ENCODE data around the gene POM121C. TPM values are rescaled to one million over a fixed set of nuclear protein-coding genes. Genes with fewer than 3 reads are reported as not detected.

The POM121C gene
- total and polyA plus RNA-seq, 2 of the 4 experiments (the other 2 are of a cell fraction): 6.1 to 18.3 TPM

DNA sequence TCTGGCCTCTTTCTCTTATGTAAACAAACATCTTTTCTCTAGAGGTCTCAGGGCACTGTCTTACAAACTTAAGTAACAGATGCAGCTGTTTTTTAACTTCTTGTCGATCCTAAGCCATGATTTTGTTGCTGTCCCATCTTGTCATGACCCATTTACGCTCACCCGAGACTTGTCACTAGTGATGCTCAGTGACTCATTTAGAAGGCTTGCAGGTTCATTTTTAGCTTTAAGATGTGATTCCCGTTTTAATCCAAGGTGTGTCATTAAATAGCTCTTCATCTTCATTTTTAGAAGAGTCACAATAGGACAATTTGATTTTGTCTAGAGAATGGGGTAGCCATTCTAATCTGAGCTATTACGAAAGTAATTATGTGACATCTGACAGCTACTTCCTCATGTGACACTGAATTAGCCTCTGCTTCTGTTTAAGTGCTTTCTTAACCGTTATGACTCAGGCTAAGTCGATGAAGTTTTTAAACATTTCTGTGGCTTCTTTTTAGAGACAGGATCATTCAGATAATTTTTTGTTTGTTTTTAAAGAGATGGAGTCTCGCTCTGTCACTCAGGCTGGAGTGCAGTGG is 48.7 kb upstream of the POM121C start:
- Histone ChIP-seq H3K36me3 (ENCODE audit: control insufficient read depth, insufficient read depth, low read length) (peaks cover 24% of the 10 kb centered on the region), H3K23ac (ENCODE audit: low read depth, low read length) (peak overlapping the region; percentile 14; the same call in 1 of the 2 replicates), H3K56ac (ENCODE audit: extremely low read depth, insufficient read depth, low read length) (no peak overlapping the region), H3K27me3 (ENCODE audit: control insufficient read depth, insufficient read depth, low read length) (peaks cover 6% of the 10 kb centered on the region; the same call in 1 of the 2 replicates), H2AK9ac (replicated peaks; ENCODE audit: low read depth, low read length, poor library complexity) (no peak overlapping the region), H4K5ac (ENCODE audit: low read depth, low read length) (no peak overlapping the region), H3K79me1 (ENCODE audit: low read depth in 1 of 2, low read length in 2 of 2) (peaks cover 2 to 8% of the 10 kb centered on the region in 2 experiments; a peak in 2 of 4 replicates), H2AK5ac (ENCODE audit: low read depth, low read length) (no peak overlapping the region), H2BK20ac (ENCODE audit: low read depth, low read length) (no peak overlapping the region), H3K4me1 (ENCODE audit: control insufficient read depth, insufficient read depth, low read length) (peaks cover 7% of the 10 kb centered on the region), H3K4ac (ENCODE audit: low read depth, low read length) (peak overlapping the region; percentile 30; the same call in 1 of the 2 replicates), H3K14ac (replicated peaks; ENCODE audit: low read depth, low read length) (no peak overlapping the region), H3K27ac (ENCODE audit: insufficient read depth, low read length) (no peak overlapping the region; the same call in 1 of the 2 replicates), H2AFZ (replicated peaks; ENCODE audit: low read length, poor library complexity) (no peak overlapping the region), H3K4me2 (ENCODE audit: low read depth, low read length) (peak overlapping the region; percentile 74; the same call in 1 of the 2 replicates), H3K18ac (ENCODE audit: low read depth, low read length) (peak overlapping the region; percentile 6; the same call in 1 of the 2 replicates), H3K9ac (ENCODE audit: low read depth, low read length) (no peak overlapping the region), H4K8ac (ENCODE audit: low read depth in 2 of 2, low read length in 2 of 2) (no peak overlapping the region), H2BK15ac (ENCODE audit: low read depth, low read length) (0 out of 3 replicates have a peak overlapping the region, but pooled peaks have one; percentile 6), H4K91ac (ENCODE audit: insufficient read depth, low read depth, low read length) (no peak overlapping the region), H4K20me1 (ENCODE audit: insufficient read depth, low read length) (peaks cover 13% of the 10 kb centered on the region), H2BK5ac (ENCODE audit: low read depth, low read length, poor library complexity, severe bottlenecking) (peak overlapping the region; percentile 66), H3K9me1 (ENCODE audit: insufficient read depth, low read length) (peaks cover 11% of the 10 kb centered on the region; the same call in 1 of the 2 replicates), H2BK120ac (ENCODE audit: low read depth, low read length) (peak overlapping the region; percentile 9; the same call in 1 of the 2 replicates), H3K9me3 (ENCODE audit: control insufficient read depth, insufficient read depth, low read length) (no peaks in the 10 kb centered on the region), H3K4me3 (ENCODE audit: insufficient read depth, low read depth, low read length) (no peak overlapping the region)
- no peak for TF ChIP-seq MXI1 (IDR thresholded peaks at IDR 0.05; ENCODE audit: borderline replicate concordance, low read depth, low read length)
- no peak for TF ChIP-seq RAD21 (IDR thresholded peaks at IDR 0.05; ENCODE audit: low read length)
- no peak for TF ChIP-seq RCOR1 (IDR thresholded peaks at IDR 0.05; ENCODE audit: insufficient replicate concordance, low read length)
- no peak for TF ChIP-seq MAZ (IDR thresholded peaks at IDR 0.05; ENCODE audit: borderline replicate concordance, low read depth, low read length)
- TF ChIP-seq, protein P1, sequence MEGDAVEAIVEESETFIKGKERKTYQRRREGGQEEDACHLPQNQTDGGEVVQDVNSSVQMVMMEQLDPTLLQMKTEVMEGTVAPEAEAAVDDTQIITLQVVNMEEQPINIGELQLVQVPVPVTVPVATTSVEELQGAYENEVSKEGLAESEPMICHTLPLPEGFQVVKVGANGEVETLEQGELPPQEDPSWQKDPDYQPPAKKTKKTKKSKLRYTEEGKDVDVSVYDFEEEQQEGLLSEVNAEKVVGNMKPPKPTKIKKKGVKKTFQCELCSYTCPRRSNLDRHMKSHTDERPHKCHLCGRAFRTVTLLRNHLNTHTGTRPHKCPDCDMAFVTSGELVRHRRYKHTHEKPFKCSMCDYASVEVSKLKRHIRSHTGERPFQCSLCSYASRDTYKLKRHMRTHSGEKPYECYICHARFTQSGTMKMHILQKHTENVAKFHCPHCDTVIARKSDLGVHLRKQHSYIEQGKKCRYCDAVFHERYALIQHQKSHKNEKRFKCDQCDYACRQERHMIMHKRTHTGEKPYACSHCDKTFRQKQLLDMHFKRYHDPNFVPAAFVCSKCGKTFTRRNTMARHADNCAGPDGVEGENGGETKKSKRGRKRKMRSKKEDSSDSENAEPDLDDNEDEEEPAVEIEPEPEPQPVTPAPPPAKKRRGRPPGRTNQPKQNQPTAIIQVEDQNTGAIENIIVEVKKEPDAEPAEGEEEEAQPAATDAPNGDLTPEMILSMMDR (conservative IDR thresholded peaks at IDR 0.05; ENCODE audit: low read depth, low read length): no peak
- TF ChIP-seq CEBPB (IDR thresholded peaks at IDR 0.05; ENCODE audit: low read depth, low read length): peak; percentile 57; the same call in 1 of the 2 replicates
- TF ChIP-seq, protein P2, sequence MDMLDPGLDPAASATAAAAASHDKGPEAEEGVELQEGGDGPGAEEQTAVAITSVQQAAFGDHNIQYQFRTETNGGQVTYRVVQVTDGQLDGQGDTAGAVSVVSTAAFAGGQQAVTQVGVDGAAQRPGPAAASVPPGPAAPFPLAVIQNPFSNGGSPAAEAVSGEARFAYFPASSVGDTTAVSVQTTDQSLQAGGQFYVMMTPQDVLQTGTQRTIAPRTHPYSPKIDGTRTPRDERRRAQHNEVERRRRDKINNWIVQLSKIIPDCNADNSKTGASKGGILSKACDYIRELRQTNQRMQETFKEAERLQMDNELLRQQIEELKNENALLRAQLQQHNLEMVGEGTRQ (IDR thresholded peaks at IDR 0.05; ENCODE audit: low read depth, low read length): peak; percentile 62
- TF ChIP-seq BHLHE40 (IDR thresholded peaks at IDR 0.05; ENCODE audit: low read depth, low read length): peak; percentile 77
- TF ChIP-seq NFE2L2 (IDR thresholded peaks at IDR 0.05; ENCODE audit: low read depth, low read length): no peak
- ATAC-seq (ENCODE audit: low read depth) (peak; percentile 87), DNase-seq (peak; percentile 85)
- BruUV-seq (replicated peaks): no TSS peak
- POLR2A ChIA-PET (ENCODE audit: unreplicated experiment): interaction anchor here (0.6 kb wide), 1 partner anchor 540 kb away, joined by 3 read pairs; no protein-coding TSS in a partner anchor
- in situ Hi-C loops (cut with MboI; ENCODE audit: low sequenced_read_pairs) (loop anchor here (10.0 to 25.0 kb wide), 2 partner anchors 220 to 502 kb away; partner anchors contain the start of genes MDH2 and STYXL1), dilution Hi-C loops (cut with HindIII; ENCODE audit: low sequenced_read_pairs, unreplicated experiment) (no loop called here), intact Hi-C loops (cut with micrococcal nuclease) (no loop called here)
- WGBS, 2 experiments (ENCODE audit: extremely low coverage in 2 of 2, insufficient read length in 1 of 2): 0% methylated on average over 1 of the region's 8 CpGs; no CpG with 5 or more reads in 1 of the 2 experiments
- CTCF ChIA-PET: interaction anchor here (0.8 kb wide), 1 partner anchor 74 kb away, joined by 3 read pairs; no protein-coding TSS in a partner anchor
